NT2/D1 (cell line): Measurements from ENCODE around the gene EIF2A.

ENCODE experiments used
- SUZ12 ChIP-seq: IDR thresholded peaks from 2 replicates; pipeline ENCODE4 v1.6.1; 2011; ENCODE audit not compliant: insufficient read length, insufficient read depth; ENCODE audit errors: extremely low read depth
- YY1 ChIP-seq: IDR thresholded peaks from 2 replicates; pipeline ENCODE4 v1.6.1; 2011; ENCODE audit not compliant: insufficient read length, insufficient read depth
- ZNF274 ChIP-seq: IDR thresholded peaks from 2 replicates; pipeline ENCODE4 v1.6.1; 2011; ENCODE audit warnings: mild to moderate bottlenecking, low read depth, low read length

DNA sequence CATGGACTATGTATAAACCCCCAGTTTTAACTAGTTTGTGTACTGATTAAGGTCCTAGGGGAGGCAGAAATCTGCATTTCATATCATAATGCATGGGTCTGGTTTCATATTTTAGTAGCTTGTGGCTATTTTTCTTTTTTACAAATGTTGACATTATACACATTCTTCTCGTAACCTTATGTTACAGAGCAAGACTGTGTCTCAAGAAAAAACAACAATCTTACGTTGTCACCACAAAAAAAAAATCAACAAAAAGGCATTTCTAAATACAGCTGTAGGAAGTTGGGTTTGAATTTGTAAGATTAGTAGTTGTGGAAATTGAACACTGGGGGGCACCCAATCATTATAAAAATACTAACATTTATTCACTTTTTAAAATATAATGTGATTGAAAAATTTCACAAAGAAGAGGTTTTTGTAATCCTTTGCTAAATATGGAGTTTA lies 18.2 kb upstream of the EIF2A start:
- TF ChIP-seq SUZ12, result no peak
- no peak for TF ChIP-seq ZNF274
- TF ChIP-seq YY1, result no peak
